Astrocyte (in vitro differentiated cells and primary cell): ENCODE data around the gene VPS13A. TPM values are rescaled to one million over a fixed set of nuclear protein-coding genes. Genes with fewer than 3 reads are reported as not detected.

Experiments used
- DNase-seq: peaks from one replicate; pipeline ENCODE4 v3.0.0-alpha.2; 2010; ENCODE audit warnings: low read depth
- FAIRE-seq: peaks from 2 replicates; lab custom pipeline; 2011; peaks lifted over from hg19 to GRCh38; lab: Jason Lieb, UNC
- H2AFZ ChIP-seq: 2 replicates; pipeline ENCODE4 v1.6.0; 2012; ENCODE audit warnings: low read depth, low read length, inconsistent platforms
- H3K27ac ChIP-seq: 2 replicates; pipeline ENCODE4 v1.5.1; 2011; ENCODE audit warnings: low read depth, low read length, inconsistent platforms
- H3K27me3 ChIP-seq: 2 replicates; pipeline ENCODE4 v1.6.0; 2011; ENCODE audit warnings: low read length, inconsistent platforms; ENCODE audit not compliant: insufficient read depth
- H3K36me3 ChIP-seq: 2 replicates; pipeline ENCODE4 v1.5.1; 2011; ENCODE audit warnings: low read length, inconsistent platforms; ENCODE audit not compliant: insufficient read depth
- H3K4me1 ChIP-seq: 2 replicates; pipeline ENCODE4 v1.5.1; 2011; ENCODE audit warnings: low read length, inconsistent platforms; ENCODE audit not compliant: insufficient read depth
- H3K4me2 ChIP-seq: 2 replicates; pipeline ENCODE4 v1.6.0; 2012; ENCODE audit warnings: low read length, inconsistent platforms
- H3K4me3 ChIP-seq: 2 replicates; pipeline ENCODE4 v1.5.1; 2011; ENCODE audit warnings: low read depth, mild to moderate bottlenecking, low read length, inconsistent platforms; ENCODE audit not compliant: insufficient read depth
- H3K79me2 ChIP-seq: 2 replicates; pipeline ENCODE4 v1.6.0; 2012; ENCODE audit warnings: mild to moderate bottlenecking, low read length, inconsistent platforms; ENCODE audit not compliant: insufficient read depth
- H3K9ac ChIP-seq: 2 replicates; pipeline ENCODE4 v1.6.0; 2012; ENCODE audit warnings: mild to moderate bottlenecking, low read length, inconsistent platforms
- H3K9me3 ChIP-seq: 2 replicates; pipeline ENCODE4 v1.5.1; 2012; ENCODE audit warnings: low read depth, mild to moderate bottlenecking, low read length, inconsistent platforms; ENCODE audit not compliant: insufficient read depth
- H4K20me1 ChIP-seq: 2 replicates; pipeline ENCODE4 v1.6.0; 2012; ENCODE audit warnings: low read length, inconsistent platforms; ENCODE audit not compliant: insufficient read depth
- H3K27ac Mint-ChIP-seq: one replicate; pipeline ENCODE4 v1.8.0; 2021; ENCODE audit warnings: mild to moderate bottlenecking, mixed read lengths; ENCODE audit not compliant: unreplicated experiment
- H3K27me3 Mint-ChIP-seq: one replicate; pipeline ENCODE4 v1.8.0; 2021; ENCODE audit warnings: low read depth, mixed read lengths; ENCODE audit not compliant: unreplicated experiment
- H3K36me3 Mint-ChIP-seq: one replicate; pipeline ENCODE4 v1.8.0; 2021; ENCODE audit warnings: low read depth, mixed read lengths; ENCODE audit not compliant: unreplicated experiment
- H3K4me1 Mint-ChIP-seq: one replicate; pipeline ENCODE4 v1.8.0; 2021; ENCODE audit warnings: low read depth, mixed read lengths; ENCODE audit not compliant: unreplicated experiment
- H3K4me3 Mint-ChIP-seq: one replicate; pipeline ENCODE4 v1.8.0; 2021; ENCODE audit warnings: mild to moderate bottlenecking, moderate library complexity, mixed read lengths; ENCODE audit not compliant: unreplicated experiment
- H3K9me3 Mint-ChIP-seq: one replicate; pipeline ENCODE4 v1.8.0; 2021; ENCODE audit warnings: mild to moderate bottlenecking, mixed read lengths; ENCODE audit not compliant: unreplicated experiment
- CTCF ChIP-seq: IDR thresholded peaks from 2 replicates; pipeline ENCODE4 v1.5.1; 2011; ENCODE audit warnings: low read depth, mild to moderate bottlenecking, inconsistent platforms, low read length, moderate library complexity; ENCODE audit not compliant: insufficient read depth
- EZH2 ChIP-seq: IDR thresholded peaks from 2 replicates; pipeline ENCODE4 v1.6.1; 2012; ENCODE audit warnings: mild to moderate bottlenecking, low read length, inconsistent platforms; ENCODE audit not compliant: insufficient read depth
- total RNA-seq: library from RNA; stranded (reverse); gene quantifications from 2 replicates; pipeline ENCODE4 v1.2.1, GENCODE V29; 2021

The VPS13A gene
- total RNA-seq, 1 donor from 2014 or later: 34.9 TPM

GRCh38 chr9:77271023-77271690, 93.8 kb downstream of the VPS13A start:
- H3K4me1 Mint-ChIP-seq: no peaks in the 10 kb centered on the region
- Histone ChIP-seq H3K4me2 (no peak overlapping the region), H3K4me3 (no peak overlapping the region), H4K20me1 (no peaks in the 10 kb centered on the region), H2AFZ (no peak overlapping the region), H3K36me3 (no peaks in the 10 kb centered on the region), H3K27ac (no peak overlapping the region), H3K9me3 (no peaks in the 10 kb centered on the region), H3K4me1 (no peaks in the 10 kb centered on the region), H3K79me2 (no peaks in the 10 kb centered on the region), H3K27me3 (no peaks in the 10 kb centered on the region), H3K9ac (no peak overlapping the region)
- no peak overlapping the region for H3K4me3 Mint-ChIP-seq
- peaks cover 7% of the 10 kb centered on the region for H3K36me3 Mint-ChIP-seq
- TF ChIP-seq EZH2: no peak
- no peak for TF ChIP-seq CTCF
- H3K27ac Mint-ChIP-seq: no peak overlapping the region
- FAIRE-seq (no peak), DNase-seq (no peak)
- no peaks in the 10 kb centered on the region for H3K27me3 Mint-ChIP-seq
- H3K9me3 Mint-ChIP-seq: no peaks in the 10 kb centered on the region

GRCh38 chr9:77276799-77277198, 99.5 kb downstream of the VPS13A start:
- Mint-ChIP-seq H3K27me3 (no peaks in the 10 kb centered on the region), H3K9me3 (peaks cover 3% of the 10 kb centered on the region), H3K36me3 (peaks cover 5% of the 10 kb centered on the region), H3K27ac (no peak overlapping the region), H3K4me1 (no peaks in the 10 kb centered on the region), H3K4me3 (no peak overlapping the region)
- no peaks in the 10 kb centered on the region for H3K79me2 ChIP-seq
- H3K9me3 ChIP-seq: no peaks in the 10 kb centered on the region
- no peak overlapping the region for H3K9ac ChIP-seq
- H3K36me3 ChIP-seq: no peaks in the 10 kb centered on the region
- H3K4me3 ChIP-seq: no peak overlapping the region
- DNase-seq: no peak
- peak; percentile 8 for TF ChIP-seq CTCF
- TF ChIP-seq EZH2: no peak
- no peak overlapping the region for H2AFZ ChIP-seq
- H3K27ac ChIP-seq: no peak overlapping the region
- no peaks in the 10 kb centered on the region for H4K20me1 ChIP-seq
- H3K27me3 ChIP-seq: no peaks in the 10 kb centered on the region
- FAIRE-seq: no peak
- H3K4me2 ChIP-seq: no peak overlapping the region
- H3K4me1 ChIP-seq: no peaks in the 10 kb centered on the region

- Histone ChIP-seq H2AFZ (no peak overlapping the region), H3K27ac (no peak overlapping the region), H3K36me3 (no peaks in the 10 kb centered on the region), H3K9ac (no peak overlapping the region), H3K4me3 (no peak overlapping the region), H3K79me2 (no peaks in the 10 kb centered on the region), H3K4me1 (no peaks in the 10 kb centered on the region), H4K20me1 (no peaks in the 10 kb centered on the region), H3K9me3 (no peaks in the 10 kb centered on the region), H3K27me3 (no peaks in the 10 kb centered on the region), H3K4me2 (no peak overlapping the region)
- peaks cover 5% of the 10 kb centered on the region for H3K36me3 Mint-ChIP-seq
- DNase-seq (no peak), FAIRE-seq (no peak)
- no peaks in the 10 kb centered on the region for H3K4me1 Mint-ChIP-seq
- H3K4me3 Mint-ChIP-seq: no peak overlapping the region
- H3K9me3 Mint-ChIP-seq: peaks cover 3% of the 10 kb centered on the region
- H3K27ac Mint-ChIP-seq: no peak overlapping the region
- TF ChIP-seq EZH2: no peak
- H3K27me3 Mint-ChIP-seq: no peaks in the 10 kb centered on the region
Measured at GRCh38 chr9:77277719-77278118, 100.4 kb downstream of the VPS13A start.
